HuH-7.5 (cell line): ENCODE measurements around the gene UNC5C.
A peak's percentile ranks its signal among the peaks of the same experiment; 100 is the strongest.

Experiments
- DNase-seq: peaks from one replicate; pipeline ENCODE4 v3.0.0; 2011; ENCODE audit warnings: low spot score

Gene UNC5C

GRCh38 chr4:95267081-95267480 lies 281.7 kb downstream of the UNC5C start:
- DNase-seq, result no peak

GRCh38 chr4:95265814-95266740 lies 282.7 kb downstream of the UNC5C start:
- DNase-seq, result no peak

GRCh38 chr4:95264843-95265242 lies 283.9 kb downstream of the UNC5C start:
- no peak for DNase-seq

- DNase-seq, result no peak
Observed at GRCh38 chr4:95263960-95264359, 284.8 kb downstream of the UNC5C start.

- no peak for DNase-seq
Observed at GRCh38 chr4:95263391-95263790, 285.4 kb downstream of the UNC5C start.

- DNase-seq, result no peak
Observed at GRCh38 chr4:95256108-95256835, 292.5 kb downstream of the UNC5C start.

- DNase-seq, result no peak
Observed at GRCh38 chr4:95255396-95256107, 293.2 kb downstream of the UNC5C start.

GRCh38 chr4:95251568-95251967 lies 297.2 kb downstream of the UNC5C start:
- no peak for DNase-seq

GRCh38 chr4:95250544-95251137 lies 298.1 kb downstream of the UNC5C start:
- DNase-seq, result no peak

- no peak for DNase-seq
Observed at GRCh38 chr4:95249426-95250021, 299.2 kb downstream of the UNC5C start.

- no peak for DNase-seq
Observed at GRCh38 chr4:95248720-95249425, 299.9 kb downstream of the UNC5C start.

GRCh38 chr4:95243892-95244291 lies 304.9 kb downstream of the UNC5C start:
- DNase-seq, result no peak

GRCh38 chr4:95238554-95238953 lies 310.2 kb downstream of the UNC5C start:
- no peak for DNase-seq

GRCh38 chr4:95232358-95233156 lies 316.2 kb downstream of the UNC5C start:
- DNase-seq, result no peak

- no peak for DNase-seq
Observed at GRCh38 chr4:95231681-95232080, 317.1 kb downstream of the UNC5C start.

- DNase-seq, result no peak
Observed at GRCh38 chr4:95225849-95226248, 322.9 kb downstream of the UNC5C start.

GRCh38 chr4:95224402-95224801 lies 324.4 kb downstream of the UNC5C start:
- no peak for DNase-seq

- peak; percentile 6 for DNase-seq
Observed at GRCh38 chr4:95220205-95221175, 328.3 kb downstream of the UNC5C start.

GRCh38 chr4:95219109-95219508 lies 329.7 kb downstream of the UNC5C start:
- DNase-seq, result no peak
